ENCODE data around the gene SPOCK2.

Gene SPOCK2

GRCh38 chr10:72068901-72069446, 19.4 kb downstream of the SPOCK2 start:
- DNase-seq: peak; percentile 10

GRCh38 chr10:72068126-72068765, 20.1 kb downstream of the SPOCK2 start:
- no peak for DNase-seq

GRCh38 chr10:72067463-72068125, 20.8 kb downstream of the SPOCK2 start:
- no peak for DNase-seq

- no peak for DNase-seq
These were observed 21.8 kb downstream of the SPOCK2 start for GRCh38 chr10:72066318-72067284.

- DNase-seq: no peak
These were observed 22.8 kb downstream of the SPOCK2 start for GRCh38 chr10:72065439-72066025.

- no peak for DNase-seq
These were observed 24.5 kb downstream of the SPOCK2 start for GRCh38 chr10:72063703-72064391.

- no peak for DNase-seq
These were observed 25.3 kb downstream of the SPOCK2 start for GRCh38 chr10:72062832-72063702.

- DNase-seq: no peak
These were observed 26.0 kb downstream of the SPOCK2 start for GRCh38 chr10:72062382-72062781.

- DNase-seq: no peak
These were observed 26.4 kb downstream of the SPOCK2 start for GRCh38 chr10:72061930-72062329.

- DNase-seq: no peak
These were observed 26.9 kb downstream of the SPOCK2 start for GRCh38 chr10:72061491-72061890.

GRCh38 chr10:72059843-72060822, 28.2 kb downstream of the SPOCK2 start:
- DNase-seq: no peak

- DNase-seq: no peak
These were observed 29.1 kb downstream of the SPOCK2 start for GRCh38 chr10:72058989-72059842.

GRCh38 chr10:72058347-72058898, 29.9 kb downstream of the SPOCK2 start:
- no peak for DNase-seq

GRCh38 chr10:72056932-72057751, 31.2 kb downstream of the SPOCK2 start:
- no peak for DNase-seq

- DNase-seq: no peak
These were observed 32.2 kb downstream of the SPOCK2 start for GRCh38 chr10:72056113-72056512.

- DNase-seq: no peak
These were observed 34.7 kb downstream of the SPOCK2 start for GRCh38 chr10:72053690-72054089.

- no peak for DNase-seq
These were observed 37.5 kb downstream of the SPOCK2 start for GRCh38 chr10:72050873-72051272.
